Measurements from ENCODE around the gene NEIL1. TPM values are rescaled to one million over a fixed set of nuclear protein-coding genes. Genes with fewer than 3 reads are reported as not detected.

The NEIL1 gene
- polyA plus RNA-seq, 1 experiment = 1.1 TPM

GRCh38 chr15:75355369-75355768, 8.5 kb downstream of the NEIL1 start:
- Histone ChIP-seq H3K4me3 (ENCODE audit: low read depth, low read length) (no peak overlapping the region), H3K27ac (ENCODE audit: low read depth, low read length) (no peak overlapping the region), H3K9me3 (ENCODE audit: control insufficient read depth, insufficient read depth, low read length) (no peaks in the 10 kb centered on the region), H3K27me3 (ENCODE audit: control insufficient read depth, insufficient read depth, low read length) (no peaks in the 10 kb centered on the region)
- no peak for DNase-seq (ENCODE audit: low read depth, low spot score)
- POLR2A ChIA-PET = no interaction called here
- TF ChIP-seq, protein P1, sequence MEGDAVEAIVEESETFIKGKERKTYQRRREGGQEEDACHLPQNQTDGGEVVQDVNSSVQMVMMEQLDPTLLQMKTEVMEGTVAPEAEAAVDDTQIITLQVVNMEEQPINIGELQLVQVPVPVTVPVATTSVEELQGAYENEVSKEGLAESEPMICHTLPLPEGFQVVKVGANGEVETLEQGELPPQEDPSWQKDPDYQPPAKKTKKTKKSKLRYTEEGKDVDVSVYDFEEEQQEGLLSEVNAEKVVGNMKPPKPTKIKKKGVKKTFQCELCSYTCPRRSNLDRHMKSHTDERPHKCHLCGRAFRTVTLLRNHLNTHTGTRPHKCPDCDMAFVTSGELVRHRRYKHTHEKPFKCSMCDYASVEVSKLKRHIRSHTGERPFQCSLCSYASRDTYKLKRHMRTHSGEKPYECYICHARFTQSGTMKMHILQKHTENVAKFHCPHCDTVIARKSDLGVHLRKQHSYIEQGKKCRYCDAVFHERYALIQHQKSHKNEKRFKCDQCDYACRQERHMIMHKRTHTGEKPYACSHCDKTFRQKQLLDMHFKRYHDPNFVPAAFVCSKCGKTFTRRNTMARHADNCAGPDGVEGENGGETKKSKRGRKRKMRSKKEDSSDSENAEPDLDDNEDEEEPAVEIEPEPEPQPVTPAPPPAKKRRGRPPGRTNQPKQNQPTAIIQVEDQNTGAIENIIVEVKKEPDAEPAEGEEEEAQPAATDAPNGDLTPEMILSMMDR (IDR thresholded peaks at IDR 0.05; ENCODE audit: low read depth, low read length) = no peak
- CTCF ChIA-PET = interaction anchor here (2.1 kb wide), 1 partner anchor 12 kb away, joined by 9 read pairs; the partner anchor contains the start of gene MAN2C1

- DNase-seq (ENCODE audit: low read depth, low spot score) = no peak
- TF ChIP-seq, protein P1 (IDR thresholded peaks at IDR 0.05; ENCODE audit: low read depth, low read length) = no peak
- POLR2A ChIA-PET = no interaction called here
- H3K9me3 ChIP-seq (ENCODE audit: control insufficient read depth, insufficient read depth, low read length) = no peaks in the 10 kb centered on the region
- H3K27ac ChIP-seq (ENCODE audit: low read depth, low read length) = no peak overlapping the region
- H3K4me3 ChIP-seq (ENCODE audit: low read depth, low read length) = no peak overlapping the region
- no peaks in the 10 kb centered on the region for H3K27me3 ChIP-seq (ENCODE audit: control insufficient read depth, insufficient read depth, low read length)
- CTCF ChIA-PET = interaction anchor here (2.1 kb wide), 1 partner anchor 12 kb away, joined by 9 read pairs; the partner anchor contains the start of gene MAN2C1
Observed at GRCh38 chr15:75356006-75356405, 9.2 kb downstream of the NEIL1 start.

DNA sequence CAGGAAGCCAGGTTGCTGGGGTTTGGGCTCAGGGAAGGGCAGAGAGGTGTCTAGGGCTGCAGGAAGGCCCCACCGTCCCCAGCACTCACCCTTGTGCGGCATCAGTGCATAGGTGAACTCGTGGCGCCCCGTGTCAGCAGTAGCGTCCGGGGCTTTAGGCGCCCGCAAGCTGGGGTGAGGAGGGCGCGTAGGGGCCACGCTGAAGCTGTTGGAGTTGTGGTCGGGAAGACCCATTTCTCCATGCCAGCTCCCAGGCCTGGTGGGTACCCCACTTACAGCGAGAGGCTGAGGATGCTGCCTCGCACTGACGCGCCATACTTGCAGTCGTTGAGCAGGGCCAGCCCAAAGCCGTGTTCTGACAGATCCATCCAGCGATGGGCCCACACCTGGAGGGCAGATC, 9.7 kb downstream of the NEIL1 start:
- H3K27me3 ChIP-seq (ENCODE audit: control insufficient read depth, insufficient read depth, low read length) = no peaks in the 10 kb centered on the region
- TF ChIP-seq, protein P1 (IDR thresholded peaks at IDR 0.05; ENCODE audit: low read depth, low read length) = no peak
- no peak overlapping the region for H3K4me3 ChIP-seq (ENCODE audit: low read depth, low read length)
- DNase-seq (ENCODE audit: low read depth, low spot score) = no peak
- no peaks in the 10 kb centered on the region for H3K9me3 ChIP-seq (ENCODE audit: control insufficient read depth, insufficient read depth, low read length)
- H3K27ac ChIP-seq (ENCODE audit: low read depth, low read length) = no peak overlapping the region
- ChIA-PET CTCF (interaction anchor here (2.1 kb wide), 1 partner anchor 11 kb away, joined by 9 read pairs; the partner anchor contains the start of gene MAN2C1), POLR2A (no interaction called here)

DNA sequence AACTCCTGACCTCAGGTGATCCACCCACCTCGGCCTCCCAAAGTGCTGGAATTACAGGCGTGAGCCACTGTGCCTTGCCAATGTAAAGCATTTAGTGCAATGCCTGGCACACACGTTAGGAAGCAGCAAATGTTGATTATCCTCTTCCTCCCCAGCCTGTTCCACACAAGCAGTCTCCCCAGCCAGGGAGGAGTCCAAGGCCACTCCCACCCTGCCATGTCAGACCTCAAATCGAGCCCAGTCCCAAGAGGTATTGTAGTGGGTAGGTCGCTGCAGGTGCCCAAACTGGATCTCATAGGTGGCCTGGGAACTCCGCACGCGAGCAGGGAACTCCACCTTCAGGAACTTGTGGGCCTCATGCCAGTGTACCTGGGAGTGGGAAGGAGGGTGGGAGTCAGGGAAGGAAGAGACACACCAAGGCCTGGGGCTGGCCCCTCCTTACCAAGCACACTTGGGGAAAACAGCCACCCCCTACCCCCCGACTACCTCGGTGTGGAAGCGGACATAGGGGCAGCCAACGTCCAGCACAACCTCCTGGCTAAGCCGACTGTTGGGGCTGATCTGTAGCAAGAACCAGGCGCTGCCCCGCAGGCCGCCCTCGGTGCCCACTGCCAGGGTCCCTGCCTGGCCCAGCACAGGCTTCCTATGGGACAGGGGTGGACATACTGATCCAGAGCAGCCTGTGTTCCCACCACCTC, 11.3 kb downstream of the NEIL1 start:
- CTCF ChIA-PET = no interaction called here

More for the DNA sequence above, 11.3 kb downstream of the NEIL1 start:
- H3K9me3 ChIP-seq (ENCODE audit: control insufficient read depth, insufficient read depth, low read length) = no peaks in the 10 kb centered on the region; the same call in 1 of the 2 replicates
- POLR2A ChIA-PET = no interaction called here
- no peak overlapping the region for H3K27ac ChIP-seq (ENCODE audit: low read depth, low read length)
- H3K4me3 ChIP-seq (ENCODE audit: low read depth, low read length) = no peak overlapping the region
- DNase-seq (ENCODE audit: low read depth, low spot score) = no peak
- TF ChIP-seq, protein P1 (IDR thresholded peaks at IDR 0.05; ENCODE audit: low read depth, low read length) = no peak
- H3K27me3 ChIP-seq (ENCODE audit: control insufficient read depth, insufficient read depth, low read length) = no peaks in the 10 kb centered on the region
